ENCODE results near the gene NAV3. TPM values are rescaled to one million over a fixed set of nuclear protein-coding genes. Genes with fewer than 3 reads are reported as not detected.

Gene NAV3
- total and polyA plus RNA-seq, 2 of the 4 experiments (the other 2 are of a cell fraction), result 25.5 to 106 TPM

DNA sequence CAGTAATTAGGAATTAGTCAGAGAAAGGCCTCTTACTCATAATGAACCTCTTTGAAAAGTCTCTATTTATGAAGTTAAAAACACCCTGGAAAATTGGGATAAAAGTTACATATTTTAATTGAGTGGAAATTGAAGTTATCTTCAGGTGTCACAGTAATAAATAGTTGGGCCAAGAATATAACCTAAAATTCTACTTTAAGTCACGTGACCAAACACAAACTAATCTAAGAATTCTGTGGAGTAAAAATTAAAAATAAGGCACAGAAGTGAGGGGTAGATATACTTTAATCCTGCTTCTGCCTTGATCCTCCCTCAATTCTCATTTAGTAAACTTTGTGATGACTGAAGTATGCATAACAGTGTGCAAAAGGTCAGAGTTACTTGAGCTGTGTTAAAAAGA, 226.4 kb downstream of the NAV3 start:
- in situ Hi-C loops (cut with MboI; ENCODE audit: low sequenced_read_pairs), result no loop called here
- BruUV-seq (replicated peaks), result no TSS peak

More for the DNA sequence above, 226.4 kb downstream of the NAV3 start:
- no peak for ATAC-seq (ENCODE audit: low read depth)
- Histone ChIP-seq H4K20me1 (ENCODE audit: insufficient read depth, low read length) (peaks cover 14% of the 10 kb centered on the region), H3K27ac (ENCODE audit: insufficient read depth, low read length) (no peak overlapping the region), H3K18ac (ENCODE audit: low read depth, low read length) (no peak overlapping the region), H2AK5ac (ENCODE audit: low read depth, low read length) (no peak overlapping the region), H3K27me3 (ENCODE audit: control insufficient read depth, insufficient read depth, low read length) (no peaks in the 10 kb centered on the region), H3K4me2 (ENCODE audit: low read depth, low read length) (peak overlapping the region; percentile 28; the same call in 1 of the 2 replicates), H2AFZ (replicated peaks; ENCODE audit: low read length, poor library complexity) (no peak overlapping the region), H4K91ac (ENCODE audit: insufficient read depth, low read depth, low read length) (no peak overlapping the region), H2BK120ac (ENCODE audit: low read depth, low read length) (no peak overlapping the region), H3K36me3 (ENCODE audit: control insufficient read depth, insufficient read depth, low read length) (peaks cover 3% of the 10 kb centered on the region), H3K23ac (ENCODE audit: low read depth, low read length) (no peak overlapping the region), H3K4ac (ENCODE audit: low read depth, low read length) (no peak overlapping the region), H4K8ac (ENCODE audit: low read depth in 2 of 2, low read length in 2 of 2) (no peak overlapping the region; a peak in 1 of 4 replicates), H3K14ac (replicated peaks; ENCODE audit: low read depth, low read length) (no peak overlapping the region), H2BK5ac (ENCODE audit: low read depth, low read length, poor library complexity, severe bottlenecking) (peak overlapping the region; percentile 57), H3K79me1 (ENCODE audit: low read depth in 1 of 2, low read length in 2 of 2) (peaks cover 16 to 37% of the 10 kb centered on the region in 2 experiments), H2BK15ac (ENCODE audit: low read depth, low read length) (no peak overlapping the region), H3K56ac (ENCODE audit: extremely low read depth, insufficient read depth, low read length) (no peak overlapping the region), H2AK9ac (replicated peaks; ENCODE audit: low read depth, low read length, poor library complexity) (no peak overlapping the region), H3K4me3 (ENCODE audit: insufficient read depth, low read depth, low read length) (no peak overlapping the region), H3K9me3 (ENCODE audit: control insufficient read depth, insufficient read depth, low read length) (no peaks in the 10 kb centered on the region), H3K9me1 (ENCODE audit: insufficient read depth, low read length) (peaks cover 5% of the 10 kb centered on the region), H4K5ac (ENCODE audit: low read depth, low read length) (no peak overlapping the region), H3K9ac (ENCODE audit: low read depth, low read length) (no peak overlapping the region), H3K4me1 (ENCODE audit: control insufficient read depth, insufficient read depth, low read length) (peaks cover 5% of the 10 kb centered on the region; the same call in 1 of the 2 replicates), H2BK20ac (ENCODE audit: low read depth, low read length) (no peak overlapping the region)
- CTCF ChIA-PET, result no interaction called here
- no peak for DNase-seq
- no CpG with 5 or more reads among the region's 1 CpG for WGBS, 2 experiments (ENCODE audit: extremely low coverage in 2 of 2, insufficient read length in 1 of 2)
- TF ChIP-seq, protein P1, sequence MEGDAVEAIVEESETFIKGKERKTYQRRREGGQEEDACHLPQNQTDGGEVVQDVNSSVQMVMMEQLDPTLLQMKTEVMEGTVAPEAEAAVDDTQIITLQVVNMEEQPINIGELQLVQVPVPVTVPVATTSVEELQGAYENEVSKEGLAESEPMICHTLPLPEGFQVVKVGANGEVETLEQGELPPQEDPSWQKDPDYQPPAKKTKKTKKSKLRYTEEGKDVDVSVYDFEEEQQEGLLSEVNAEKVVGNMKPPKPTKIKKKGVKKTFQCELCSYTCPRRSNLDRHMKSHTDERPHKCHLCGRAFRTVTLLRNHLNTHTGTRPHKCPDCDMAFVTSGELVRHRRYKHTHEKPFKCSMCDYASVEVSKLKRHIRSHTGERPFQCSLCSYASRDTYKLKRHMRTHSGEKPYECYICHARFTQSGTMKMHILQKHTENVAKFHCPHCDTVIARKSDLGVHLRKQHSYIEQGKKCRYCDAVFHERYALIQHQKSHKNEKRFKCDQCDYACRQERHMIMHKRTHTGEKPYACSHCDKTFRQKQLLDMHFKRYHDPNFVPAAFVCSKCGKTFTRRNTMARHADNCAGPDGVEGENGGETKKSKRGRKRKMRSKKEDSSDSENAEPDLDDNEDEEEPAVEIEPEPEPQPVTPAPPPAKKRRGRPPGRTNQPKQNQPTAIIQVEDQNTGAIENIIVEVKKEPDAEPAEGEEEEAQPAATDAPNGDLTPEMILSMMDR (conservative IDR thresholded peaks at IDR 0.05; ENCODE audit: low read depth, low read length), result no peak
- TF ChIP-seq RAD21 (IDR thresholded peaks at IDR 0.05; ENCODE audit: low read length) (no peak), POLR2A (IDR thresholded peaks at IDR 0.05; ENCODE audit: low read depth, low read length) (no peak), MAFK (IDR thresholded peaks at IDR 0.05; ENCODE audit: low read depth, low read length) (no peak), RCOR1 (IDR thresholded peaks at IDR 0.05; ENCODE audit: insufficient replicate concordance, low read length) (no peak), MAZ (IDR thresholded peaks at IDR 0.05; ENCODE audit: borderline replicate concordance, low read depth, low read length) (no peak), USF2 (IDR thresholded peaks at IDR 0.05; ENCODE audit: low read depth, low read length) (no peak), RFX5 (IDR thresholded peaks at IDR 0.05; ENCODE audit: low read depth, low read length) (no peak), CHD1 (IDR thresholded peaks at IDR 0.05; ENCODE audit: low read depth, low read length) (no peak), MXI1 (IDR thresholded peaks at IDR 0.05; ENCODE audit: borderline replicate concordance, low read depth, low read length) (no peak), CEBPB (IDR thresholded peaks at IDR 0.05; ENCODE audit: low read depth, low read length) (no peak), NFE2L2 (IDR thresholded peaks at IDR 0.05; ENCODE audit: low read depth, low read length) (no peak), BHLHE40 (IDR thresholded peaks at IDR 0.05; ENCODE audit: low read depth, low read length) (no peak), SMC3 (IDR thresholded peaks at IDR 0.05; ENCODE audit: low read depth, low read length) (no peak), FOS (IDR thresholded peaks at IDR 0.05; ENCODE audit: low read depth, low read length) (no peak)
- TF ChIP-seq, protein P2, sequence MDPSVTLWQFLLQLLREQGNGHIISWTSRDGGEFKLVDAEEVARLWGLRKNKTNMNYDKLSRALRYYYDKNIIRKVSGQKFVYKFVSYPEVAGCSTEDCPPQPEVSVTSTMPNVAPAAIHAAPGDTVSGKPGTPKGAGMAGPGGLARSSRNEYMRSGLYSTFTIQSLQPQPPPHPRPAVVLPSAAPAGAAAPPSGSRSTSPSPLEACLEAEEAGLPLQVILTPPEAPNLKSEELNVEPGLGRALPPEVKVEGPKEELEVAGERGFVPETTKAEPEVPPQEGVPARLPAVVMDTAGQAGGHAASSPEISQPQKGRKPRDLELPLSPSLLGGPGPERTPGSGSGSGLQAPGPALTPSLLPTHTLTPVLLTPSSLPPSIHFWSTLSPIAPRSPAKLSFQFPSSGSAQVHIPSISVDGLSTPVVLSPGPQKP (IDR thresholded peaks at IDR 0.05; ENCODE audit: borderline replicate concordance, low read depth, low read length), result no peak
- intact Hi-C loops (cut with micrococcal nuclease), result no loop called here
- dilution Hi-C loops (cut with HindIII; ENCODE audit: low sequenced_read_pairs, unreplicated experiment), result no loop called here
- POLR2A ChIA-PET (ENCODE audit: unreplicated experiment), result no interaction called here

Data from IMR-90 (cell line).